DMS153 treated with DMSO at 0.1 percent for 48 hours (cell line): ENCODE results near the gene PURA.

Experiments
- DNase-seq: peaks from one replicate; lab custom pipeline; 2025; ENCODE audit not compliant: unreplicated experiment; lab: John Stamatoyannopoulos, UW

The PURA gene

GRCh38 chr5:140157032-140157781, 43.3 kb downstream of the PURA start:
- no peak for DNase-seq

- DNase-seq: no peak
These were observed 45.4 kb downstream of the PURA start for GRCh38 chr5:140159014-140159927.

GRCh38 chr5:140162275-140162674, 48.4 kb downstream of the PURA start:
- no peak for DNase-seq

- no peak for DNase-seq
These were observed 48.9 kb downstream of the PURA start for GRCh38 chr5:140162781-140163180.

GRCh38 chr5:140165101-140165922, 51.4 kb downstream of the PURA start:
- DNase-seq: no peak

- no peak for DNase-seq
These were observed 52.0 kb downstream of the PURA start for GRCh38 chr5:140165923-140166270.

GRCh38 chr5:140166911-140167310, 53.0 kb downstream of the PURA start:
- no peak for DNase-seq

GRCh38 chr5:140168371-140168770, 54.5 kb downstream of the PURA start:
- no peak for DNase-seq

- no peak for DNase-seq
These were observed 55.5 kb downstream of the PURA start for GRCh38 chr5:140169410-140169809.

GRCh38 chr5:140172483-140172882, 58.6 kb downstream of the PURA start:
- DNase-seq: no peak

GRCh38 chr5:140174014-140174413, 60.1 kb downstream of the PURA start:
- no peak for DNase-seq

GRCh38 chr5:140174465-140175366, 60.8 kb downstream of the PURA start, which contains the start of gene CYSTM1:
Gene CYSTM1, plus strand, starts transcription at chr5:140175188. Its CDS starts 19,278 bp downstream, at chr5:140194466.
- DNase-seq: peak; percentile 51
